IMR-90 (cell line): ENCODE results near the gene HLA-DMB. TPM values are rescaled to one million over a fixed set of nuclear protein-coding genes. Genes with fewer than 3 reads are reported as not detected.

Experiments used
- ATAC-seq: fragments of 200-7000 bp; cut with Tn5 transposase; 2 replicates; pipeline ENCODE4 v1.9.1; 2020; ENCODE audit warnings: low read depth, mild to moderate bottlenecking, moderate library complexity
- BruUV-seq: library from RNA; stranded (reverse); fragments of 400-500 nt; replicated peaks from 2 replicates; lab custom pipeline; 2021; lab: Mats Ljungman, UMichigan
- CTCF ChIA-PET: fragments of 300-600 bp; formaldehyde crosslinking; extraction: SDS; loops from one replicate; lab custom pipeline; 2021; ENCODE audit warnings: antibody characterized with exemption; lab: Yijun Ruan, JAX
- POLR2A ChIA-PET: fragments of 300-600 bp; sonication (Branson Sonifier 250); formaldehyde crosslinking; loops from one replicate; lab custom pipeline; 2022; ENCODE audit warnings: antibody characterized with exemption; ENCODE audit not compliant: unreplicated experiment; lab: Charles Lee
- DNase-seq: peaks from one replicate; pipeline ENCODE4 v3.0.0; 2013
- H2AFZ ChIP-seq: replicated peaks from 2 replicates; pipeline ENCODE3; 2013; ENCODE audit warnings: low read length, mild to moderate bottlenecking; ENCODE audit not compliant: poor library complexity
- H2AK5ac ChIP-seq: 2 replicates; pipeline ENCODE4 v1.6.1; 2013; ENCODE audit warnings: low read depth, low read length, inconsistent platforms
- H2AK9ac ChIP-seq: replicated peaks from 2 replicates; pipeline ENCODE3; 2013; ENCODE audit warnings: mild to moderate bottlenecking, low read depth, low read length, moderate library complexity; ENCODE audit not compliant: poor library complexity
- H2BK120ac ChIP-seq: 2 replicates; pipeline ENCODE4 v1.6.1; 2013; ENCODE audit warnings: low read depth, low read length, inconsistent platforms
- H2BK15ac ChIP-seq: 3 replicates; pipeline ENCODE4 v1.6.1; 2013; ENCODE audit warnings: low read depth, low read length, inconsistent platforms
- H2BK20ac ChIP-seq: 2 replicates; pipeline ENCODE4 v1.6.1; 2013; ENCODE audit warnings: low read depth, mild to moderate bottlenecking, inconsistent platforms, low read length, moderate library complexity
- H2BK5ac ChIP-seq: 2 replicates; pipeline ENCODE4 v1.6.1; 2013; ENCODE audit warnings: mild to moderate bottlenecking, low read depth, low read length, inconsistent platforms; ENCODE audit not compliant: poor library complexity, severe bottlenecking
- H3K14ac ChIP-seq: replicated peaks from 2 replicates; pipeline ENCODE4 v1.6.1; 2013; ENCODE audit warnings: low read depth, low read length, inconsistent platforms
- H3K18ac ChIP-seq: 2 replicates; pipeline ENCODE4 v1.6.1; 2013; ENCODE audit warnings: low read depth, low read length, control low read depth
- H3K23ac ChIP-seq: 2 replicates; pipeline ENCODE4 v1.6.1; 2013; ENCODE audit warnings: low read depth, low read length, inconsistent platforms
- H3K27ac ChIP-seq: 2 replicates; pipeline ENCODE4 v1.5.1; 2013; ENCODE audit warnings: mild to moderate bottlenecking, control low read depth, low read length; ENCODE audit not compliant: insufficient read depth
- H3K27me3 ChIP-seq: 2 replicates; pipeline ENCODE4 v1.6.1; 2013; ENCODE audit warnings: low read length; ENCODE audit not compliant: control insufficient read depth, insufficient read depth
- H3K36me3 ChIP-seq: 2 replicates; pipeline ENCODE4 v1.6.1; 2013; ENCODE audit warnings: low read length, mixed read lengths; ENCODE audit not compliant: control insufficient read depth, insufficient read depth
- H3K4ac ChIP-seq: 2 replicates; pipeline ENCODE4 v1.6.1; 2013; ENCODE audit warnings: low read depth, low read length, inconsistent platforms
- H3K4me1 ChIP-seq: 2 replicates; pipeline ENCODE4 v1.6.1; 2013; ENCODE audit warnings: low read length, mixed read lengths; ENCODE audit not compliant: control insufficient read depth, insufficient read depth
- H3K4me2 ChIP-seq: 2 replicates; pipeline ENCODE4 v1.6.1; 2013; ENCODE audit warnings: low read depth, mild to moderate bottlenecking, control low read depth, low read length, moderate library complexity
- H3K4me3 ChIP-seq: 2 replicates; pipeline ENCODE4 v1.5.1; 2013; ENCODE audit warnings: low read depth, mild to moderate bottlenecking, control low read depth, low read length, moderate library complexity; ENCODE audit not compliant: insufficient read depth
- H3K56ac ChIP-seq: 2 replicates; pipeline ENCODE4 v1.6.1; 2013; ENCODE audit warnings: low read length, inconsistent platforms; ENCODE audit not compliant: insufficient read depth; ENCODE audit errors: extremely low read depth
- H3K79me1 ChIP-seq, 2 experiments: 2 replicates each; pipeline ENCODE4 v1.6.1; 2013; ENCODE audit warnings: low read length in 2 of 2, inconsistent platforms in 1 of 2, low read depth in 1 of 2
- H3K9ac ChIP-seq: 2 replicates; pipeline ENCODE4 v1.6.1; 2013; ENCODE audit warnings: low read depth, low read length, control low read depth
- H3K9me1 ChIP-seq: 2 replicates; pipeline ENCODE4 v1.6.1; 2013; ENCODE audit warnings: low read length, inconsistent platforms; ENCODE audit not compliant: insufficient read depth
- H3K9me3 ChIP-seq: 2 replicates; pipeline ENCODE4 v1.6.1; 2013; ENCODE audit warnings: low read length; ENCODE audit not compliant: control insufficient read depth, insufficient read depth
- H4K20me1 ChIP-seq: 2 replicates; pipeline ENCODE4 v1.6.1; 2013; ENCODE audit warnings: low read length, inconsistent platforms; ENCODE audit not compliant: insufficient read depth
- H4K5ac ChIP-seq: 2 replicates; pipeline ENCODE4 v1.6.1; 2013; ENCODE audit warnings: mild to moderate bottlenecking, low read depth, low read length, control low read depth
- H4K8ac ChIP-seq, 2 experiments: 2 replicates each; pipeline ENCODE4 v1.6.1; 2013; ENCODE audit warnings: low read depth in 2 of 2, low read length in 2 of 2, control low read depth in 1 of 2, inconsistent platforms in 1 of 2
- H4K91ac ChIP-seq: 2 replicates; pipeline ENCODE4 v1.6.1; 2013; ENCODE audit warnings: low read depth, low read length, inconsistent platforms; ENCODE audit not compliant: insufficient read depth
- BHLHE40 ChIP-seq: fragments of 150-350 bp; IDR thresholded peaks from 2 replicates; pipeline ENCODE4 v1.6.1; 2016; ENCODE audit warnings: mild to moderate bottlenecking, low read depth, low read length
- CEBPB ChIP-seq: IDR thresholded peaks from 2 replicates; pipeline ENCODE4 v1.6.1; 2012; ENCODE audit warnings: low read depth, low read length, improper control_type of control experiment
- CHD1 ChIP-seq: IDR thresholded peaks from 2 replicates; pipeline ENCODE4 v1.6.1; 2012; ENCODE audit warnings: low read depth, low read length, improper control_type of control experiment
- FOS ChIP-seq: fragments of 150-350 bp; IDR thresholded peaks from 2 replicates; pipeline ENCODE4 v1.6.1; 2016; ENCODE audit warnings: low read depth, low read length
- MAFK ChIP-seq: IDR thresholded peaks from 2 replicates; pipeline ENCODE4 v1.6.1; 2012; ENCODE audit warnings: low read depth, low read length, improper control_type of control experiment
- MAZ ChIP-seq: IDR thresholded peaks from 2 replicates; pipeline ENCODE4 v1.6.1; 2012; ENCODE audit warnings: low read depth, mild to moderate bottlenecking, low read length, improper control_type of control experiment, moderate library complexity, borderline replicate concordance
- MXI1 ChIP-seq: IDR thresholded peaks from 2 replicates; pipeline ENCODE4 v1.6.1; 2012; ENCODE audit warnings: low read depth, mild to moderate bottlenecking, low read length, moderate library complexity, borderline replicate concordance
- NFE2L2 ChIP-seq: fragments of 150-350 bp; IDR thresholded peaks from 2 replicates; pipeline ENCODE4 v1.6.1; 2016; ENCODE audit warnings: low read depth, mild to moderate bottlenecking, low read length
- POLR2A ChIP-seq: IDR thresholded peaks from 2 replicates; pipeline ENCODE4 v1.6.1; 2012; ENCODE audit warnings: mild to moderate bottlenecking, low read depth, low read length
- RAD21 ChIP-seq: IDR thresholded peaks from 2 replicates; pipeline ENCODE4 v1.6.1; 2012; ENCODE audit warnings: low read length, improper control_type of control experiment
- RCOR1 ChIP-seq: IDR thresholded peaks from 2 replicates; pipeline ENCODE4 v1.6.1; 2012; ENCODE audit warnings: mild to moderate bottlenecking, low read length, improper control_type of control experiment; ENCODE audit not compliant: insufficient replicate concordance
- RFX5 ChIP-seq: IDR thresholded peaks from 2 replicates; pipeline ENCODE4 v1.8.0; 2012; ENCODE audit warnings: low read depth, mild to moderate bottlenecking, low read length, moderate library complexity
- SMC3 ChIP-seq: fragments of 150-350 bp; IDR thresholded peaks from 2 replicates; pipeline ENCODE4 v1.6.1; 2016; ENCODE audit warnings: low read depth, mild to moderate bottlenecking, antibody characterized with exemption, low read length, moderate library complexity
- WGBS, 2 experiments: methylation state at CpG; one replicate each; pipeline versions ENCODE4 v1.1.5 to v1.1.7; 2013; ENCODE audit warnings: missing lambda C conversion rate in 2 of 2; ENCODE audit not compliant: insufficient read length in 1 of 2; ENCODE audit errors: extremely low coverage in 2 of 2; 5-methylcytosine and 5-hydroxymethylcytosine counted together
- dilution Hi-C: fragments of 300-500 bp; cut with HindIII; formaldehyde crosslinking; loops from one replicate; pipeline ENCODE4 v1.14.3; 2018; ENCODE audit warnings: low sequenced_read_pairs; ENCODE audit not compliant: unreplicated experiment
- in situ Hi-C: fragments of 300-500 bp; cut with MboI; formaldehyde crosslinking; loops from 3 replicates; pipeline ENCODE4 v1.14.3; 2019; ENCODE audit warnings: low sequenced_read_pairs, inconsistent platforms, mixed read lengths
- intact Hi-C: fragments of 100-400 bp; cut with micrococcal nuclease; formaldehyde crosslinking; loops from 2 replicates; pipeline ENCODE4 v1.10.0; 2022
- polyA plus RNA-seq, 3 experiments: library from polyadenylated mRNA; depleted of rRNA; stranded (reverse); fragments of >200 nt; gene quantifications; 2 replicates each; pipeline ENCODE4 v1.2.3, GENCODE V29; 2012; ENCODE audit warnings: low replicate concordance in 1 of 3
- total RNA-seq: library from RNA; depleted of rRNA; stranded (reverse); fragments of >200 nt; gene quantifications from 2 replicates; pipeline ENCODE4 v1.2.3, GENCODE V29; 2012
- TF ChIP-seq, protein P1 (sequence below): fragments of 150-350 bp; IDR thresholded peaks from 2 replicates; pipeline ENCODE4 v1.6.1; 2016; ENCODE audit warnings: low read depth, mild to moderate bottlenecking, low read length, moderate library complexity, borderline replicate concordance
- TF ChIP-seq, protein P2 (sequence below): fragments of 150-350 bp; IDR thresholded peaks from 2 replicates; pipeline ENCODE4 v1.6.1; 2017; ENCODE audit warnings: mild to moderate bottlenecking, antibody characterized with exemption, low read length, low read depth
- TF ChIP-seq, protein P3 (sequence below): conservative IDR thresholded peaks from 2 replicates; pipeline ENCODE4 v1.5.1; 2012; ENCODE audit warnings: mild to moderate bottlenecking, low read depth, low read length, improper control_type of control experiment

Gene HLA-DMB
- total and polyA plus RNA-seq, 2 of the 4 experiments (the other 2 are of a cell fraction), result 0.18 to 0.19 TPM

DNA sequence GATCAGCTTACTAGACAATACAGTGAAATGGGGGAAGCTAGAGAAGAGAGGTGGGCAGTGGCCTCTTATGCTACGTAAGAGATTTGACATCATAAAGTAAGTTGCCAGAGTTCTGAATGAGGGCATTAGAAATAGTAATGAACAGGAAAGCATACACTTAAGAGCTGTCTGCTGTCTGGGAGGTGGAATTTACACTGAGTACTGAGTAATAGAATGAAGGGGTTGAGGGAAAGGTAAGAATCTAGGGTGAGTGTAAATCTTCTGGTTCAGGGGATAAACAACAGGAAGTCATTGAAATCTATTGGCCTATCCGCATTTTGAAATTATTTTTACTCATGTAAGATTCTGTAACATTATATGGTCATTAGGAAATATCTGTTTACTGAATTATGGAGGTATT is 35.8 kb downstream of the HLA-DMB start:
- ChIA-PET CTCF (interaction anchor here (0.7 to 1.3 kb wide), 2 partner anchors 10 to 79 kb away, joined by 3 to 5 read pairs; no protein-coding TSS in a partner anchor), POLR2A (interaction anchor here (0.6 kb wide), 1 partner anchor 69 kb away, joined by 4 read pairs; no protein-coding TSS in a partner anchor)
- Histone ChIP-seq H3K27ac (no peak overlapping the region), H3K9me1 (0 out of 2 replicates have a peak, but pooled peaks cover 3% of the 10 kb centered on the region), H3K27me3 (no peaks in the 10 kb centered on the region), H4K20me1 (no peaks in the 10 kb centered on the region), H3K14ac (no peak overlapping the region), H2AK5ac (no peak overlapping the region), H2BK20ac (no peak overlapping the region), H3K4ac (no peak overlapping the region), H2BK120ac (no peak overlapping the region), H3K23ac (no peak overlapping the region), H4K5ac (no peak overlapping the region), H3K79me1 (peaks cover 6 to 7% of the 10 kb centered on the region in 2 experiments; a peak in 3 of 4 replicates), H3K4me1 (peaks cover 3% of the 10 kb centered on the region), H2BK5ac (no peak overlapping the region), H3K4me2 (no peak overlapping the region), H3K9ac (no peak overlapping the region), H2AK9ac (no peak overlapping the region), H3K36me3 (peaks cover 5% of the 10 kb centered on the region), H2BK15ac (no peak overlapping the region), H3K18ac (no peak overlapping the region), H3K9me3 (no peaks in the 10 kb centered on the region), H2AFZ (no peak overlapping the region), H3K56ac (no peak overlapping the region), H4K91ac (no peak overlapping the region), H3K4me3 (no peak overlapping the region), H4K8ac (no peak overlapping the region)
- DNase-seq (no peak), ATAC-seq (peak; percentile 32; the same call in 1 of the 2 replicates)
- WGBS, 2 experiments, result no CpG with 5 or more reads among the region's 2 CpGs
- no TSS peak for BruUV-seq
- no peak for TF ChIP-seq MAZ
- no peak for TF ChIP-seq RAD21
- no peak for TF ChIP-seq RCOR1
- no peak for TF ChIP-seq POLR2A
- no peak for TF ChIP-seq MAFK
- TF ChIP-seq FOS, result no peak
- TF ChIP-seq, protein P1, sequence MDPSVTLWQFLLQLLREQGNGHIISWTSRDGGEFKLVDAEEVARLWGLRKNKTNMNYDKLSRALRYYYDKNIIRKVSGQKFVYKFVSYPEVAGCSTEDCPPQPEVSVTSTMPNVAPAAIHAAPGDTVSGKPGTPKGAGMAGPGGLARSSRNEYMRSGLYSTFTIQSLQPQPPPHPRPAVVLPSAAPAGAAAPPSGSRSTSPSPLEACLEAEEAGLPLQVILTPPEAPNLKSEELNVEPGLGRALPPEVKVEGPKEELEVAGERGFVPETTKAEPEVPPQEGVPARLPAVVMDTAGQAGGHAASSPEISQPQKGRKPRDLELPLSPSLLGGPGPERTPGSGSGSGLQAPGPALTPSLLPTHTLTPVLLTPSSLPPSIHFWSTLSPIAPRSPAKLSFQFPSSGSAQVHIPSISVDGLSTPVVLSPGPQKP, result no peak
- TF ChIP-seq CHD1, result no peak
- no peak for TF ChIP-seq RFX5
- no peak for TF ChIP-seq MXI1
- no peak for TF ChIP-seq CEBPB
- TF ChIP-seq, protein P2, sequence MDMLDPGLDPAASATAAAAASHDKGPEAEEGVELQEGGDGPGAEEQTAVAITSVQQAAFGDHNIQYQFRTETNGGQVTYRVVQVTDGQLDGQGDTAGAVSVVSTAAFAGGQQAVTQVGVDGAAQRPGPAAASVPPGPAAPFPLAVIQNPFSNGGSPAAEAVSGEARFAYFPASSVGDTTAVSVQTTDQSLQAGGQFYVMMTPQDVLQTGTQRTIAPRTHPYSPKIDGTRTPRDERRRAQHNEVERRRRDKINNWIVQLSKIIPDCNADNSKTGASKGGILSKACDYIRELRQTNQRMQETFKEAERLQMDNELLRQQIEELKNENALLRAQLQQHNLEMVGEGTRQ, result no peak
- no peak for TF ChIP-seq BHLHE40
- no peak for TF ChIP-seq SMC3
- TF ChIP-seq, protein P3, sequence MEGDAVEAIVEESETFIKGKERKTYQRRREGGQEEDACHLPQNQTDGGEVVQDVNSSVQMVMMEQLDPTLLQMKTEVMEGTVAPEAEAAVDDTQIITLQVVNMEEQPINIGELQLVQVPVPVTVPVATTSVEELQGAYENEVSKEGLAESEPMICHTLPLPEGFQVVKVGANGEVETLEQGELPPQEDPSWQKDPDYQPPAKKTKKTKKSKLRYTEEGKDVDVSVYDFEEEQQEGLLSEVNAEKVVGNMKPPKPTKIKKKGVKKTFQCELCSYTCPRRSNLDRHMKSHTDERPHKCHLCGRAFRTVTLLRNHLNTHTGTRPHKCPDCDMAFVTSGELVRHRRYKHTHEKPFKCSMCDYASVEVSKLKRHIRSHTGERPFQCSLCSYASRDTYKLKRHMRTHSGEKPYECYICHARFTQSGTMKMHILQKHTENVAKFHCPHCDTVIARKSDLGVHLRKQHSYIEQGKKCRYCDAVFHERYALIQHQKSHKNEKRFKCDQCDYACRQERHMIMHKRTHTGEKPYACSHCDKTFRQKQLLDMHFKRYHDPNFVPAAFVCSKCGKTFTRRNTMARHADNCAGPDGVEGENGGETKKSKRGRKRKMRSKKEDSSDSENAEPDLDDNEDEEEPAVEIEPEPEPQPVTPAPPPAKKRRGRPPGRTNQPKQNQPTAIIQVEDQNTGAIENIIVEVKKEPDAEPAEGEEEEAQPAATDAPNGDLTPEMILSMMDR, result no peak
- no peak for TF ChIP-seq NFE2L2
- intact Hi-C loops (no loop called here), in situ Hi-C loops (no loop called here), dilution Hi-C loops (no loop called here)
